Loucy (cell line): Measurements from ENCODE around the gene NAT8L.

ENCODE experiments used
- H2AFZ ChIP-seq: fragments of 200-600 bp; sonication (generic); 2 replicates; pipeline ENCODE4 v1.6.0; 2016; ENCODE audit warnings: antibody characterized with exemption, mild to moderate bottlenecking, low read length, moderate library complexity
- H3F3A ChIP-seq: fragments of 200-600 bp; 2 replicates; pipeline ENCODE4 v1.6.0; 2016; ENCODE audit warnings: antibody characterized with exemption, low read depth, mild to moderate bottlenecking
- H3K27me3 ChIP-seq: fragments of 200-600 bp; sonication (generic); 2 replicates; pipeline ENCODE4 v1.6.1; 2014; ENCODE audit warnings: low read length, mild to moderate bottlenecking; ENCODE audit not compliant: insufficient read depth, poor library complexity, severe bottlenecking
- H3K36me3 ChIP-seq: fragments of 200-600 bp; sonication (generic); 2 replicates; pipeline ENCODE4 v1.6.1; 2016; ENCODE audit warnings: low read length; ENCODE audit not compliant: insufficient read depth
- H3K4me1 ChIP-seq: fragments of 200-600 bp; sonication (generic); 2 replicates; pipeline ENCODE4 v1.5.1; 2014; ENCODE audit warnings: low read length, mild to moderate bottlenecking; ENCODE audit not compliant: insufficient read depth, poor library complexity, severe bottlenecking
- H3K4me2 ChIP-seq: fragments of 200-600 bp; sonication (generic); 2 replicates; pipeline ENCODE4 v1.6.0; 2014; ENCODE audit warnings: antibody characterized with exemption, low read length, low read depth, mild to moderate bottlenecking; ENCODE audit not compliant: poor library complexity, severe bottlenecking
- H3K4me3 ChIP-seq: fragments of 200-600 bp; sonication (generic); 2 replicates; pipeline ENCODE4 v1.5.1; 2014; ENCODE audit warnings: low read length, mild to moderate bottlenecking, mixed read lengths; ENCODE audit not compliant: poor library complexity, severe bottlenecking
- H3K79me2 ChIP-seq: fragments of 200-600 bp; sonication (generic); 2 replicates; pipeline ENCODE4 v1.6.1; 2014; ENCODE audit warnings: low read length; ENCODE audit not compliant: insufficient read depth
- H3K9ac ChIP-seq: fragments of 200-600 bp; sonication (generic); 2 replicates; pipeline ENCODE4 v1.6.0; 2014; ENCODE audit warnings: mild to moderate bottlenecking, low read depth, low read length, moderate library complexity; ENCODE audit not compliant: poor library complexity, severe bottlenecking
- H3K9me2 ChIP-seq: fragments of 200-600 bp; sonication (generic); replicated peaks from 2 replicates; pipeline ENCODE4 v1.6.1; 2016; ENCODE audit warnings: low read depth, low read length, mixed read lengths
- H3K9me3 ChIP-seq: fragments of 200-600 bp; sonication (generic); 2 replicates; pipeline ENCODE4 v1.6.1; 2014; ENCODE audit warnings: mild to moderate bottlenecking, antibody characterized with exemption, low read length, low read depth; ENCODE audit not compliant: insufficient read depth
- H4K20me1 ChIP-seq: fragments of 200-600 bp; sonication (generic); 2 replicates; pipeline ENCODE4 v1.6.0; 2014; ENCODE audit warnings: antibody characterized with exemption, low read length, mild to moderate bottlenecking; ENCODE audit not compliant: insufficient read depth, poor library complexity, severe bottlenecking
- CTCF ChIP-seq: fragments of 200-600 bp; sonication (generic); conservative IDR thresholded peaks from 2 replicates; pipeline ENCODE4 v1.5.1; 2014; ENCODE audit warnings: mild to moderate bottlenecking, antibody characterized with exemption, low read length
- EZH2phosphoT487 ChIP-seq: fragments of 200-600 bp; IDR thresholded peaks from 2 replicates; pipeline ENCODE4 v1.6.1; 2018; ENCODE audit warnings: antibody characterized with exemption, mild to moderate bottlenecking, moderate library complexity, borderline replicate concordance

NAT8L gene

GRCh38 chr4:2078584-2078983 lies 19.5 kb downstream of the NAT8L start:
- no peaks in the 10 kb centered on the region for H3K4me1 ChIP-seq
- H3K27me3 ChIP-seq = no peaks in the 10 kb centered on the region
- no peaks in the 10 kb centered on the region for H3K79me2 ChIP-seq
- H2AFZ ChIP-seq = no peak overlapping the region
- H3K9me2 ChIP-seq = no peaks in the 10 kb centered on the region
- H3K4me3 ChIP-seq = no peak overlapping the region
- H3F3A ChIP-seq = no peaks in the 10 kb centered on the region
- H3K36me3 ChIP-seq = no peaks in the 10 kb centered on the region
- H4K20me1 ChIP-seq = no peaks in the 10 kb centered on the region
- no peak overlapping the region for H3K9ac ChIP-seq
- H3K9me3 ChIP-seq = no peaks in the 10 kb centered on the region
- H3K4me2 ChIP-seq = no peak overlapping the region
- TF ChIP-seq CTCF = no peak
- TF ChIP-seq EZH2phosphoT487 = no peak

GRCh38 chr4:2079006-2079405 lies 19.9 kb downstream of the NAT8L start:
- H3K9me3 ChIP-seq = no peaks in the 10 kb centered on the region
- no peak overlapping the region for H3K9ac ChIP-seq
- no peaks in the 10 kb centered on the region for H3K27me3 ChIP-seq
- no peaks in the 10 kb centered on the region for H3F3A ChIP-seq
- H3K79me2 ChIP-seq = no peaks in the 10 kb centered on the region
- H3K4me3 ChIP-seq = no peak overlapping the region
- no peaks in the 10 kb centered on the region for H3K36me3 ChIP-seq
- H3K4me1 ChIP-seq = no peaks in the 10 kb centered on the region
- no peaks in the 10 kb centered on the region for H4K20me1 ChIP-seq
- no peak for TF ChIP-seq EZH2phosphoT487
- TF ChIP-seq CTCF = no peak
- no peaks in the 10 kb centered on the region for H3K9me2 ChIP-seq
- no peak overlapping the region for H3K4me2 ChIP-seq
- H2AFZ ChIP-seq = no peak overlapping the region

GRCh38 chr4:2079926-2080325 lies 20.8 kb downstream of the NAT8L start:
- H2AFZ ChIP-seq = no peak overlapping the region
- H3F3A ChIP-seq = no peaks in the 10 kb centered on the region
- no peaks in the 10 kb centered on the region for H3K36me3 ChIP-seq
- H3K4me3 ChIP-seq = no peak overlapping the region
- H3K4me1 ChIP-seq = no peaks in the 10 kb centered on the region
- no peaks in the 10 kb centered on the region for H3K79me2 ChIP-seq
- no peak for TF ChIP-seq EZH2phosphoT487
- TF ChIP-seq CTCF = no peak
- H3K4me2 ChIP-seq = no peak overlapping the region
- no peaks in the 10 kb centered on the region for H4K20me1 ChIP-seq
- H3K9ac ChIP-seq = no peak overlapping the region
- no peaks in the 10 kb centered on the region for H3K9me2 ChIP-seq
- no peaks in the 10 kb centered on the region for H3K27me3 ChIP-seq
- H3K9me3 ChIP-seq = no peaks in the 10 kb centered on the region
